Gastroesophageal sphincter (tissue), 4 donors: ENCODE results near the gene SLC4A11. TPM values are rescaled to one million over a fixed set of nuclear protein-coding genes. Genes with fewer than 3 reads are reported as not detected.

ENCODE experiments used
- ATAC-seq: fragments of 150-250 bp; one replicate; pipeline ENCODE4 v1.9.1; 2016; ENCODE audit warnings: mild to moderate bottlenecking, moderate library complexity
- H3K27ac ChIP-seq, 4 donors: fragments of 200-600 bp; sonication (generic) in 3 of 4; 1 replicate in 3 of 4; 2 replicates in 1 of 4; pipeline ENCODE4 v1.5.1; 2016 to 2019
- H3K27me3 ChIP-seq: fragments of 200-600 bp; sonication (generic); one replicate; pipeline ENCODE4 v1.5.1; 2019
- H3K36me3 ChIP-seq, 2 donors: fragments of 200-600 bp; sonication (generic); one replicate each; pipeline ENCODE4 v1.5.1; 2019; ENCODE audit warnings: control low read depth in 1 of 2
- H3K4me1 ChIP-seq, 3 donors: fragments of 200-600 bp; sonication (generic); 1 replicate in 2 of 3; 2 replicates in 1 of 3; pipeline ENCODE4 v1.5.1; 2016 to 2019; ENCODE audit warnings: control low read depth in 2 of 3
- H3K4me3 ChIP-seq, 2 donors: fragments of 200-600 bp; sonication (generic); one replicate each; pipeline ENCODE4 v1.5.1; 2019; ENCODE audit warnings: mild to moderate bottlenecking in 1 of 2, moderate library complexity in 1 of 2
- H3K9me3 ChIP-seq, 3 donors: fragments of 200-600 bp; sonication (generic); one replicate each; pipeline ENCODE4 v1.5.1; 2017 to 2019; ENCODE audit warnings: control low read depth in 2 of 3
- CTCF ChIP-seq, 4 experiments: fragments of 200-600 bp in 2 of 4; fragments of 450-650 bp in 2 of 4; sonication (generic) in 1 of 4; IDR thresholded peaks; one replicate each; pipeline ENCODE4 v1.5.1; 2017 to 2019; ENCODE audit warnings: antibody characterized with exemption in 4 of 4, mild to moderate bottlenecking in 2 of 4, moderate library complexity in 2 of 4
- EP300 ChIP-seq: sonication (generic); formaldehyde crosslinking; IDR thresholded peaks from one replicate; pipeline ENCODE4 v1.6.1; 2017; ENCODE audit warnings: antibody characterized with exemption, mild to moderate bottlenecking
- POLR2A ChIP-seq, 2 donors: fragments of 450-650 bp; IDR thresholded peaks; one replicate each; pipeline ENCODE4 v1.6.1; 2017; ENCODE audit warnings: antibody characterized with exemption in 2 of 2, mild to moderate bottlenecking in 2 of 2, moderate library complexity in 1 of 2
- POLR2AphosphoS5 ChIP-seq: sonication (generic); formaldehyde crosslinking; IDR thresholded peaks from one replicate; pipeline ENCODE4 v1.6.1; 2017; ENCODE audit warnings: antibody characterized with exemption
- WGBS, 2 donors: methylation state at CpG; one replicate each; pipeline ENCODE4 v1.1.5; 2018; ENCODE audit warnings: low coverage in 1 of 2; 5-methylcytosine and 5-hydroxymethylcytosine counted together
- total RNA-seq, 4 donors: library from RNA; depleted of rRNA; stranded (reverse); fragments of >200 nt; gene quantifications; one replicate each; pipeline ENCODE4 v1.1.0, GENCODE V29; 2016

The SLC4A11 gene
- total RNA-seq, 4 donors from 2014 or later: 0.31 to 3.3 (median 0.62) TPM; not detected in 1

- TF ChIP-seq EP300 (no peak), POLR2AphosphoS5 (no peak), CTCF (IDR thresholded peaks at IDR 0.05) (no peak), POLR2A (IDR thresholded peaks at IDR 0.05) (no peak)
- WGBS, 2 donors: 82% methylated on average over 3 of the region's 42 CpGs; no CpG with 5 or more reads in 1 of the 2 donors
- ATAC-seq: no peak
These were observed 10.8 kb downstream of the SLC4A11 start for GRCh38 chr20:3227936-3228749.

GRCh38 chr20:3227506-3227905, 11.5 kb downstream of the SLC4A11 start:
- H3K36me3 ChIP-seq: peaks cover 0 to 36% of the 10 kb centered on the region in 2 donors
- TF ChIP-seq POLR2AphosphoS5 (no peak), CTCF (IDR thresholded peaks at IDR 0.05) (no peak), POLR2A (IDR thresholded peaks at IDR 0.05) (no peak), EP300 (no peak)
- ATAC-seq: no peak
- H3K27me3 ChIP-seq: no peaks in the 10 kb centered on the region
- H3K27ac ChIP-seq: no peak overlapping the region
- no peaks in the 10 kb centered on the region for H3K4me1 ChIP-seq
- H3K4me3 ChIP-seq: no peak overlapping the region
- 60% methylated on average over 1 of the region's 7 CpGs; no CpG with 5 or more reads in 1 of the 2 donors for WGBS, 2 donors
- no peaks in the 10 kb centered on the region for H3K9me3 ChIP-seq

More at GRCh38 chr20:3227936-3228749, 10.8 kb downstream of the SLC4A11 start:
- Histone ChIP-seq H3K9me3 (no peaks in the 10 kb centered on the region), H3K36me3 (peaks cover 0 to 30% of the 10 kb centered on the region in 2 donors), H3K4me3 (no peak overlapping the region), H3K27me3 (no peaks in the 10 kb centered on the region), H3K4me1 (no peaks in the 10 kb centered on the region), H3K27ac (no peak overlapping the region)

GRCh38 chr20:3226864-3227263, 12.1 kb downstream of the SLC4A11 start:
- H3K4me3 ChIP-seq: no peak overlapping the region
- 71% methylated on average over 5 of the region's 14 CpGs; no CpG with 5 or more reads in 1 of the 2 donors for WGBS, 2 donors
- no peak for ATAC-seq
- H3K4me1 ChIP-seq: no peaks in the 10 kb centered on the region
- TF ChIP-seq EP300 (no peak), POLR2A (IDR thresholded peaks at IDR 0.05) (no peak), CTCF (IDR thresholded peaks at IDR 0.05) (no peak), POLR2AphosphoS5 (no peak)
- H3K27me3 ChIP-seq: no peaks in the 10 kb centered on the region
- H3K27ac ChIP-seq: no peak overlapping the region
- no peaks in the 10 kb centered on the region for H3K9me3 ChIP-seq
- H3K36me3 ChIP-seq: peaks cover 0 to 42% of the 10 kb centered on the region in 2 donors

GRCh38 chr20:3226093-3226492, 12.9 kb downstream of the SLC4A11 start:
- WGBS, 2 donors: 92 to 96% methylated on average over 3 to 7 of the region's 10 CpGs
- H3K4me1 ChIP-seq: no peaks in the 10 kb centered on the region
- H3K27ac ChIP-seq: no peak overlapping the region
- no peak for TF ChIP-seq POLR2A (IDR thresholded peaks at IDR 0.05)
- TF ChIP-seq CTCF (IDR thresholded peaks at IDR 0.05): no peak
- no peak for TF ChIP-seq POLR2AphosphoS5
- TF ChIP-seq EP300: no peak
- ATAC-seq: no peak
- peaks cover 0 to 50% of the 10 kb centered on the region in 2 donors for H3K36me3 ChIP-seq
- H3K27me3 ChIP-seq: no peaks in the 10 kb centered on the region
- H3K9me3 ChIP-seq: no peaks in the 10 kb centered on the region
- no peak overlapping the region for H3K4me3 ChIP-seq
